SK-N-MC (cell line): ENCODE data around the gene BCAR3.

ENCODE experiments used
- EZH2 ChIP-seq: fragments of 200-600 bp; sonication (generic); IDR thresholded peaks from one replicate; pipeline ENCODE4 v1.6.1; 2017; ENCODE audit warnings: antibody characterized with exemption
- POLR2AphosphoS5 ChIP-seq: IDR thresholded peaks from 2 replicates; pipeline ENCODE4 v1.6.1; 2012; ENCODE audit warnings: mild to moderate bottlenecking, low read depth, low read length, borderline replicate concordance

- TF ChIP-seq POLR2AphosphoS5 (no peak), EZH2 (no peak)
Observed at GRCh38 chr1:93713341-93713740, 31.7 kb upstream of the BCAR3 start.
